Measurements from ENCODE around the gene GMDS. TPM values are rescaled to one million over a fixed set of nuclear protein-coding genes. Genes with fewer than 3 reads are reported as not detected.

The GMDS gene
- total RNA-seq, 1 donor from 2014 or later = 34.0 TPM

- peaks cover 66% of the 10 kb centered on the region for H3K4me1 Mint-ChIP-seq (ENCODE audit: low read depth)
- H3K27ac Mint-ChIP-seq (ENCODE audit: unreplicated experiment) = no peak overlapping the region
- DNase-seq (ENCODE audit: low spot score) = no peak
- H3K36me3 Mint-ChIP-seq (ENCODE audit: low read depth) = no peaks in the 10 kb centered on the region
- no peaks in the 10 kb centered on the region for H3K9me3 Mint-ChIP-seq (ENCODE audit: low read depth)
- H3K4me3 Mint-ChIP-seq (ENCODE audit: unreplicated experiment) = no peak overlapping the region
- TF ChIP-seq CTCF (IDR thresholded peaks at IDR 0.05) = no peak
- no peaks in the 10 kb centered on the region for H3K27me3 Mint-ChIP-seq (ENCODE audit: low read depth)
These were observed 332.7 kb downstream of the GMDS start for GRCh38 chr6:1912731-1913130.

GRCh38 chr6:1911474-1911873 lies 333.9 kb downstream of the GMDS start:
- no peaks in the 10 kb centered on the region for H3K9me3 Mint-ChIP-seq (ENCODE audit: low read depth)
- peak overlapping the region; percentile 95 for H3K27ac Mint-ChIP-seq (ENCODE audit: unreplicated experiment)
- DNase-seq (ENCODE audit: low spot score) = no peak
- peak overlapping the region; percentile 49 for H3K4me3 Mint-ChIP-seq (ENCODE audit: unreplicated experiment)
- no peak for TF ChIP-seq CTCF (IDR thresholded peaks at IDR 0.05)
- no peaks in the 10 kb centered on the region for H3K27me3 Mint-ChIP-seq (ENCODE audit: low read depth)
- H3K36me3 Mint-ChIP-seq (ENCODE audit: low read depth) = no peaks in the 10 kb centered on the region
- H3K4me1 Mint-ChIP-seq (ENCODE audit: low read depth) = peaks cover 53% of the 10 kb centered on the region

- Mint-ChIP-seq H3K4me1 (ENCODE audit: low read depth) (peaks cover 51% of the 10 kb centered on the region), H3K36me3 (ENCODE audit: low read depth) (no peaks in the 10 kb centered on the region), H3K9me3 (ENCODE audit: low read depth) (no peaks in the 10 kb centered on the region), H3K27me3 (ENCODE audit: low read depth) (no peaks in the 10 kb centered on the region), H3K27ac (ENCODE audit: unreplicated experiment) (peak overlapping the region; percentile 95), H3K4me3 (ENCODE audit: unreplicated experiment) (peak overlapping the region; percentile 49)
- DNase-seq (ENCODE audit: low spot score) = no peak
- TF ChIP-seq CTCF (IDR thresholded peaks at IDR 0.05) = peak; percentile 7
These were observed 334.6 kb downstream of the GMDS start for GRCh38 chr6:1910621-1911407.

- DNase-seq (ENCODE audit: low spot score) = no peak
- peaks cover 50% of the 10 kb centered on the region for H3K4me1 Mint-ChIP-seq (ENCODE audit: low read depth)
- peaks cover 1% of the 10 kb centered on the region for H3K36me3 Mint-ChIP-seq (ENCODE audit: low read depth)
- TF ChIP-seq CTCF (IDR thresholded peaks at IDR 0.05) = no peak
- H3K4me3 Mint-ChIP-seq (ENCODE audit: unreplicated experiment) = no peak overlapping the region
- no peaks in the 10 kb centered on the region for H3K9me3 Mint-ChIP-seq (ENCODE audit: low read depth)
- H3K27ac Mint-ChIP-seq (ENCODE audit: unreplicated experiment) = no peak overlapping the region
- H3K27me3 Mint-ChIP-seq (ENCODE audit: low read depth) = no peaks in the 10 kb centered on the region
These were observed 336.6 kb downstream of the GMDS start for GRCh38 chr6:1908784-1909183.

GRCh38 chr6:1906609-1907008 lies 338.8 kb downstream of the GMDS start:
- Mint-ChIP-seq H3K9me3 (ENCODE audit: low read depth) (no peaks in the 10 kb centered on the region), H3K4me3 (ENCODE audit: unreplicated experiment) (no peak overlapping the region), H3K27me3 (ENCODE audit: low read depth) (no peaks in the 10 kb centered on the region), H3K36me3 (ENCODE audit: low read depth) (peaks cover 1% of the 10 kb centered on the region), H3K27ac (ENCODE audit: unreplicated experiment) (no peak overlapping the region), H3K4me1 (ENCODE audit: low read depth) (peaks cover 38% of the 10 kb centered on the region)
- no peak for DNase-seq (ENCODE audit: low spot score)
- TF ChIP-seq CTCF (IDR thresholded peaks at IDR 0.05) = no peak
